IPS DF 4.7 (cell line): Measurements from ENCODE around the gene CLDN7.

ENCODE experiments used
- DNase-seq: peaks from one replicate; pipeline ENCODE4 v3.0.0-alpha.2; 2013; ENCODE audit warnings: low spot score; ENCODE audit errors: extremely low read depth

CLDN7 gene

DNA sequence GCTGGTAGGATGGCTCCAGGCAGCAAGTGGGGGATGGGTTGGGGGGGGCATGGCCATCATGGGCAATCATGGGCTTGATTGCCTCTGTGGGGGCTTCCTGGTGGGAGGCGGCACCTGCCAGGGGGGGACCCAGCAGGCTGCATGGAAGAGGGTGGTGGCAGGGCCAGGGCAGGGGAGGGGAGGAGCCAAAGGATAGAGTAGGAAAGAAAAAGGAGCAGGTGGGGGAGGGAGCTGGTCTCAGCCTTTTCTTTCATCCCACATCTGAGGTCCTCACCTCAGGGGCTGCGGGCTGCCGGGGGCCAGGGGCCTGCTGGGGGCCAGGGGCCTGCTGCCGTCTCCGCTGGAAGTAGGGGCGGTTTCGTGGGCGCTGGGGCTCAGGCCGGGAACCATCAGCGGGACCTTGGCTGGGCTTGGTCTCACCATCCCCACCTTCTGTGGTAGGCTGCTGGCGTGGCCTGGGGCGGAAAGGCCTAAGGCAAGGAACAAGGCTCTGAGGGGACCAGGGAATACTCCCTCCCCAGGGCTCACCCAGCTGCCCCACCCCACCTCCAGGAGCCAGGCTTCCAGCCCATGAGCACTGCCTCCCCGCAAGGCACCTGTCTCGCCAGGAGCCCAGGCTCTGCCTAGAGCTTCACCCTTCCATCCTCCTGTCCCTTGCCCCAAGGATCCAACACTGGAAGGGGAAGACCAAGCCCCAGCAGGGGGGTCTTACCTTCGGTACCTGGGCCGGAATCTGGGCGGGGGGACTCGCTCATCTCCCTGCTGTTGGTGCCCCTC is 27.2 kb upstream of the CLDN7 start:
- DNase-seq, result no peak

- DNase-seq, result no peak
Measured at GRCh38 chr17:7285679-7286078, 23.4 kb upstream of the CLDN7 start.

GRCh38 chr17:7284911-7285310 is 22.6 kb upstream of the CLDN7 start:
- DNase-seq, result no peak

DNA sequence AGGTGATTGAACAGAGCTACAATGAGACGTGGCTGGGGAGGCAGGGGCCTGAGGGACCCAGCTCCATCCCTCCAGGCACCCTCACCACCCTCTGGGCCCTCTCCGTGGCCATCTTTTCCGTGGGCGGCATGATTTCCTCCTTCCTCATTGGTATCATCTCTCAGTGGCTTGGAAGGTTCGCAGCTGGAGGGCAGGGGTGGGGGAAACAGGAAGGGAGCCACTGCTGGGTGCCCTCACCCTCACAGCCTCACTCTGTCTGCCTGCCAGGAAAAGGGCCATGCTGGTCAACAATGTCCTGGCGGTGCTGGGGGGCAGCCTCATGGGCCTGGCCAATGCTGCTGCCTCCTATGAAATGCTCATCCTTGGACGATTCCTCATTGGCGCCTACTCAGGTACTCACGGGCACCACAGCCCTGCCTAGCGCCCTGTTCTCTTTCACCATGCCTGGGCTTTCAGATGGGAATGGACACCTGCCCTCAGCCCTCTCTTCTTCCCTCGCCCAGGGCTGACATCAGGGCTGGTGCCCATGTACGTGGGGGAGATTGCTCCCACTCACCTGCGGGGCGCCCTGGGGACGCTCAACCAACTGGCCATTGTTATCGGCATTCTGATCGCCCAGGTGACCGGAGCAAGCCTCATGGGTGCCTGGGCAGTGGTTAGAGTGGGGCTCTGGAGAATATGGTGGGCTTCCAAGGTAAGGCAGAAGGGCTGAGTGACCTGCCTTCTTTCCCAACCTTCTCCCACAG is 21.4 kb upstream of the CLDN7 start:
- no peak for DNase-seq

GRCh38 chr17:7282752-7283321 is 20.6 kb upstream of the CLDN7 start:
- DNase-seq, result no peak

DNA sequence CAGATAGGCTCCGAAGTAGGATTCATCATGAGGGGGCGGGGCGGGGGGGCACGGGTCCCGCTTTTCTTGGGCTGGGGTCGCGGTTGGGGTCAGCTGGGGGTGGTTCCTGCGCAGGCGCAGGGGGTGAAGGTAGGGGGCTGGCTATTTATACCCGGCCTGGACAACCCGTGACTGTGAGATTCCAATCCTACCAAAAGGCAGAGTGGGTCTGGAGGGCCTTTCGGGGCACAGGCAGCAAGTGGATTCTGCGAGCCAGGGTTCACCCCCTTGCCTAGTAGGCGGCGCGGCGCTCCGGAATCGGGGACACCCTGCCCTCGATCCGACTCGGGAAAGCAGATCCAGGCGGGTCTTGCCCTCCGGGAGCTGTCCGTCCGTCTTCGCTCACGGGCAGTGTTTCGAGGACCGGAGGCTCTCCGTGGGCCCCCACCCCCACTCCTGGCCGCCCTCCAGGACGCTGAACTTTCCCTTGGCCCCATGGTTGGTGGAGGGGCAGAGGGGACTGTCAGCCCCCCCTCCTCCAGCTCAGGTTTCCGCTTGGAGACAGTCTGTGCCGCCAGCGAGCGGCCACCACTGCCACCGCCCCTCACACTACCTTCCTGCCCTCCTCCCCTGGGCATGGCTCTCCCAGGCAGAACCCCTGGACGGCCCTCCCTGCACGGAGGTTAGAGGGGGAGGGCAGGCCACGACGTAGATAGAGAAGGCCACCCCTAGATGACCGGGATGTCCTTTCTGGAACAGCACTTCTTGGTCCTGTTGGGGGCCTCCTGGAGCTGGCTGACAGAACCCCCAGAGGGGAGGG is 19.9 kb upstream of the CLDN7 start:
- no peak for DNase-seq

GRCh38 chr17:7281074-7281952 is 19.0 kb upstream of the CLDN7 start, which contains the start of gene SLC2A4:
Gene SLC2A4 (plus strand): TSS chr17:7281718. CDS start chr17:7281935, 217 bp downstream.
- no peak for DNase-seq

GRCh38 chr17:7280519-7281073 is 18.3 kb upstream of the CLDN7 start:
- no peak for DNase-seq

- DNase-seq, result no peak
Measured at GRCh38 chr17:7279448-7279847, 17.2 kb upstream of the CLDN7 start.

GRCh38 chr17:7266784-7267183 is 4.5 kb upstream of the CLDN7 start:
- DNase-seq, result no peak

DNA sequence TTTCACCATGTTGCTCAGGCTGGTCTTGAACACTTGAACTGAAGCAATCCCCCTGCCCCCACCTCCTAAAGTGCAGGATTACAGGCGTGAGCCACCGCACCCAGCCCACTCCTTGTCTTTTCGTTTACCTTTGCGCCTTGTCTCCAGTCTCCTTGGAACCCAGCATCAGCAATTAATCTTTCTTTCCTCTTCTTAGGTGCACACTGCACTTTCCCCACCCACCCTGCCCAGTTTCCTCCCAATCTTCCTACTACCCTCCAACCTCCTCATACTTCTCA is 1.5 kb upstream of the CLDN7 start:
- no peak for DNase-seq

DNA sequence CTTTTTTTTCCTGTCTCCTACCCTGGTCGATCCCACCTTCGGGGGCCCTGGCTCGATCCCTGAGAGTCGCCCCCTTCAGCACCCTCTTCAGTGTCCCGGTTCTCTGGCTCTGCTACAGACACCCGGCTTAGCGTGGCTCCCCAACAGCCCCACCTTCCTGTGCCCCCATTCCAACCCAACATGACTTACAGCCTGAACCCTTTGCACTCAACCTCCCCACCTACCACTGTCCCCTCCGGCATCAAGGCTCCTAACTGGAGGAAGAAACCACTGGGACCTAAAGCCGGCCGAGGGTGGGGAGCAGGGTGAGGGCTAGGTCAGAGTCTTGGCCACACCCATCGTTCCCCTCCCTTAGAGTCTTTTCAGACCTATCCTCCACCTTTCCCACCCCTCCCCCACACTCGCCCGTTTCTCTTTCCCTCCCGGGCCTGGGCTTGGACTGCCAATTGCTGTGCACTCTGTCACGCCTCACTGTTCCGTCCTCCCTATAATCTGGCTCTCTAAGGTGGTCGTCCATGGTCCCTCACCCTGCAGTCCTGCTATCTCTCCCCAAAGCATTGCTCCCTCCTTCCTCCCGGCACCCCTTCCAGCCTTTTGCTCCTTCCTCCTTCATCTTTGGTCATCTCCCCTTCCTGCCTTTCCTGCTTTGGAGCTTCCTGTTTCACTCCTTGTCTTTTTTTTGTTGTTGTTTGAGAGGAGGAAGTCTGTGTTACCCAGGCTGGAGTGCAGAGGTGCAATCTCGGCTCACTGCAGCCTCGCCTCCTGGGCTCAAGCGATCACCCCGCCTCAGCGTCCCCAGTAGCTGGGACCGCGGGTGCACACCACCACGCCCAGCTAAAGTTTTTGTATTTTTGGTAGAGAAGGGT is 890 bp upstream of the CLDN7 start:
- no peak for DNase-seq

DNA sequence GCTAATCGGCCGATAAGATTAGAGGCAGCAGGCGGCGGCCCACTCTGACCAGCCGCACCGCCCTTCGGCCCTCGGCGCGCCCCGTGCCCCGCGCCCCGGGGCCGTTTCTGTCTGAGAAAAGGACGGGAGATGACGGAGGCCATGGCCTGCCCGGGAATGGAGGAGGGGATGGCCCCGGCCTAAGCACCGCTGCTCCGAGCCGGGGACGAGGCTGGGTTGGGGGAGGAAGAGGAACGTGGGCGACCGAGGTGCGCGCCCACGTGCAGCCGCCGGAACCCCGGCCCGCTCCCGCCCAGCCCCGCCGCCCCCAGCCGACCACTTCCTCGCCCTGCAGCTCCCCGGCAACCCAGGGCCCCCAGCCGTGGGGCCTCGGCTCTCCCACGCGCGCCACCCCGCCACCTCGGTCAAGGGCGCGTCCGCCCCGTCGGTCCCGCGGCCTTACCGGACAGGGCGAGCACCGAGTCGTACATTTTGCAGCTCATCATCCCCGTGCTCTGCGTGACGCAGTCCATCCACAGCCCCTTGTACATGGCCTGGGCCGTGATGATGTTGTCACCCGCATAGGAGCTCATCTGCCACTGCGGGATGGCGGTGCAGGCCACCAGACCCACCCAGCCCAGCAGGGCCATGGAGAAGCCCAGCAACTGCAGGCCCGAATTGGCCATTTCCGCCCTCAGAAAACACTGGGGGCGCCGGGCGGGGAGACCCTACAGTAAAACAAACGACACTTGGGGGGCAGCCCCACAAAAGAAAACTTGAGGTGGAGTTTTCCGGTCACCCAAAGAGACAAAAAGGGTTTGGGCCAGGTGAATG is 693 bp downstream of the CLDN7 start:
- DNase-seq, result no peak

GRCh38 chr17:7260651-7261378 is 1.5 kb downstream of the CLDN7 start:
- DNase-seq, result no peak

- DNase-seq, result no peak
Measured at GRCh38 chr17:7260151-7260550, 2.1 kb downstream of the CLDN7 start.

DNA sequence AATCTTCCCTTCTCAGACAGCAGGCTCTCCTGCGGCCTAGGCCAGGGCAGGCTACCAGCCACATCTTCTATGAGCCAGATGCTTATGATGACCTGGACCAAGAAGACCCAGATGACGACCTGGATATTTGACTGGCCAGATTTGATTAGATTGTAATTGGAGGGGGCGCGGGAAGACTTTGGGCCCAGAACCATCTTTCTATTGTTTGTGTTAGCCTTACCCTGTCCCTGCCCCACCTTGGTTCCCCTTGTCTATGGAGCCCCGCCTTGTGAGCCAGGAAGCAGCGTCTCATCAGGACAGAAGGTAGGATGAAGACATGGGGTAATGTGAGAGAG is 2.8 kb downstream of the CLDN7 start:
- no peak for DNase-seq

GRCh38 chr17:7258731-7259554 is 3.3 kb downstream of the CLDN7 start:
- no peak for DNase-seq
